Large intestine (tissue), 3 donors: ENCODE results near the gene ABLIM2. TPM values are rescaled to one million over a fixed set of nuclear protein-coding genes. Genes with fewer than 3 reads are reported as not detected.

Experiments used
- DNase-seq, 2 donors: peaks; one replicate each; pipeline versions ENCODE4 v3.0.0 to v3.0.0-alpha.2; 2013
- H3K27ac ChIP-seq: one replicate; pipeline ENCODE4 v1.5.1; 2013; ENCODE audit warnings: low read length
- H3K27me3 ChIP-seq: 2 replicates; pipeline ENCODE4 v1.6.1; 2013; ENCODE audit warnings: low read length; ENCODE audit not compliant: control insufficient read depth, insufficient read depth
- H3K36me3 ChIP-seq: 2 replicates; pipeline ENCODE4 v1.6.1; 2013; ENCODE audit warnings: low read length; ENCODE audit not compliant: control insufficient read depth, insufficient read depth
- H3K4me1 ChIP-seq: one replicate; pipeline ENCODE4 v1.6.1; 2013; ENCODE audit warnings: low read length; ENCODE audit not compliant: control insufficient read depth, insufficient read depth
- H3K4me3 ChIP-seq: one replicate; pipeline ENCODE4 v1.5.1; 2013; ENCODE audit warnings: low read length
- H3K9me3 ChIP-seq: one replicate; pipeline ENCODE4 v1.6.1; 2013; ENCODE audit warnings: mild to moderate bottlenecking, low read depth, low read length, moderate library complexity; ENCODE audit not compliant: control insufficient read depth
- WGBS: methylation state at CpG from one replicate; pipeline ENCODE4 v1.1.5; 2013; ENCODE audit warnings: low lambda C conversion rate; ENCODE audit not compliant: insufficient coverage; 5-methylcytosine and 5-hydroxymethylcytosine counted together
- polyA plus RNA-seq: library from polyadenylated mRNA; unstranded; fragments of 120-200 nt; gene quantifications from one replicate; pipeline ENCODE4 v1.2.1, GENCODE V29; 2013

ABLIM2 gene
- polyA plus RNA-seq, 1 donor = 5.9 TPM

GRCh38 chr4:8067945-8068896 is 90.4 kb downstream of the ABLIM2 start:
- Histone ChIP-seq H3K27ac (no peak overlapping the region), H3K27me3 (peaks cover 27% of the 10 kb centered on the region), H3K4me3 (no peak overlapping the region), H3K36me3 (no peaks in the 10 kb centered on the region), H3K4me1 (no peaks in the 10 kb centered on the region), H3K9me3 (peaks cover 16% of the 10 kb centered on the region)
- no peak for DNase-seq
- WGBS = 60% methylated on average over 1 of the region's 28 CpGs

- H3K4me3 ChIP-seq = no peak overlapping the region
- no CpG with 5 or more reads among the region's 20 CpGs for WGBS
- no peak for DNase-seq
Observed at GRCh38 chr4:8067274-8067936, 91.2 kb downstream of the ABLIM2 start.

GRCh38 chr4:8066336-8066931 is 92.2 kb downstream of the ABLIM2 start:
- 80% methylated on average over 2 of the region's 13 CpGs for WGBS
- no peak overlapping the region for H3K4me3 ChIP-seq
- H3K4me1 ChIP-seq = no peaks in the 10 kb centered on the region
- H3K27ac ChIP-seq = no peak overlapping the region
- H3K36me3 ChIP-seq = no peaks in the 10 kb centered on the region
- peaks cover 18% of the 10 kb centered on the region for H3K9me3 ChIP-seq
- H3K27me3 ChIP-seq = peaks cover 11% of the 10 kb centered on the region
- DNase-seq = no peak

More at GRCh38 chr4:8067274-8067936, 91.2 kb downstream of the ABLIM2 start:
- H3K4me1 ChIP-seq = no peaks in the 10 kb centered on the region
- H3K27me3 ChIP-seq = peaks cover 20% of the 10 kb centered on the region
- H3K36me3 ChIP-seq = no peaks in the 10 kb centered on the region
- no peak overlapping the region for H3K27ac ChIP-seq
- peaks cover 18% of the 10 kb centered on the region for H3K9me3 ChIP-seq

GRCh38 chr4:8063974-8064563 is 94.5 kb downstream of the ABLIM2 start:
- Histone ChIP-seq H3K36me3 (no peaks in the 10 kb centered on the region), H3K27ac (no peak overlapping the region), H3K4me3 (no peak overlapping the region), H3K4me1 (no peaks in the 10 kb centered on the region), H3K27me3 (no peaks in the 10 kb centered on the region), H3K9me3 (peaks cover 18% of the 10 kb centered on the region)
- DNase-seq = no peak
- 80% methylated on average over 1 of the region's 9 CpGs for WGBS

GRCh38 chr4:8061573-8061972 is 97.0 kb downstream of the ABLIM2 start:
- Histone ChIP-seq H3K9me3 (peaks cover 18% of the 10 kb centered on the region), H3K27ac (no peak overlapping the region), H3K27me3 (no peaks in the 10 kb centered on the region), H3K36me3 (no peaks in the 10 kb centered on the region), H3K4me1 (no peaks in the 10 kb centered on the region), H3K4me3 (no peak overlapping the region)
- DNase-seq = no peak
- WGBS = no CpG with 5 or more reads among the region's 8 CpGs

GRCh38 chr4:8061145-8061544 is 97.5 kb downstream of the ABLIM2 start:
- DNase-seq = no peak
- WGBS = no CpG with 5 or more reads among the region's 7 CpGs
- no peak overlapping the region for H3K4me3 ChIP-seq
- H3K4me1 ChIP-seq = no peaks in the 10 kb centered on the region
- H3K27me3 ChIP-seq = no peaks in the 10 kb centered on the region
- H3K27ac ChIP-seq = no peak overlapping the region
- H3K36me3 ChIP-seq = no peaks in the 10 kb centered on the region
- peaks cover 18% of the 10 kb centered on the region for H3K9me3 ChIP-seq

GRCh38 chr4:8060632-8061031 is 98.0 kb downstream of the ABLIM2 start:
- Histone ChIP-seq H3K4me3 (no peak overlapping the region), H3K36me3 (no peaks in the 10 kb centered on the region), H3K4me1 (no peaks in the 10 kb centered on the region), H3K27ac (no peak overlapping the region), H3K27me3 (no peaks in the 10 kb centered on the region), H3K9me3 (peaks cover 18% of the 10 kb centered on the region)
- DNase-seq = no peak
- WGBS = no CpG with 5 or more reads among the region's 18 CpGs

GRCh38 chr4:8058031-8058479 is 100.6 kb downstream of the ABLIM2 start:
- H3K9me3 ChIP-seq = peaks cover 6% of the 10 kb centered on the region
- H3K27me3 ChIP-seq = no peaks in the 10 kb centered on the region
- no peak overlapping the region for H3K27ac ChIP-seq
- no peaks in the 10 kb centered on the region for H3K36me3 ChIP-seq
- H3K4me3 ChIP-seq = no peak overlapping the region
- WGBS = no CpG with 5 or more reads among the region's 18 CpGs
- no peaks in the 10 kb centered on the region for H3K4me1 ChIP-seq
- DNase-seq = no peak

- no peak overlapping the region for H3K4me3 ChIP-seq
- WGBS = 100% methylated on average over 1 of the region's 6 CpGs
- peaks cover 3% of the 10 kb centered on the region for H3K4me1 ChIP-seq
- no peak for DNase-seq
- H3K27me3 ChIP-seq = no peaks in the 10 kb centered on the region
- H3K27ac ChIP-seq = no peak overlapping the region
- no peaks in the 10 kb centered on the region for H3K36me3 ChIP-seq
- peaks cover 6% of the 10 kb centered on the region for H3K9me3 ChIP-seq
Observed at GRCh38 chr4:8055206-8055605, 103.4 kb downstream of the ABLIM2 start.
